HepG2 (cell line): Measurements from ENCODE around the gene TATDN3. TPM values are rescaled to one million over a fixed set of nuclear protein-coding genes. Genes with fewer than 3 reads are reported as not detected.
A peak's percentile ranks its signal among the peaks of the same experiment; 100 is the strongest.

Experiments used
- AKAP8 ChIP-seq: sonication (generic); formaldehyde crosslinking; IDR thresholded peaks from 2 replicates; pipeline ENCODE4 v1.5.1; 2020; ENCODE audit warnings: mild to moderate bottlenecking, missing genetic modification reagents
- AKNA ChIP-seq: sonication (generic); formaldehyde crosslinking; IDR thresholded peaks from 2 replicates; pipeline ENCODE4 v1.4.0; 2020; ENCODE audit warnings: missing genetic modification reagents, borderline replicate concordance
- GABPB1 ChIP-seq: IDR thresholded peaks from 2 replicates; pipeline ENCODE4 v1.6.1; 2016; ENCODE audit warnings: mild to moderate bottlenecking, missing genetic modification reagents, moderate library complexity, missing compliant biosample characterization
- IRX3 ChIP-seq: sonication (generic); formaldehyde crosslinking; IDR thresholded peaks from 2 replicates; pipeline ENCODE4 v1.8.1; 2023; ENCODE audit warnings: mild to moderate bottlenecking, low read depth, missing genetic modification reagents, borderline replicate concordance
- KLF16 ChIP-seq, 2 experiments: sonication (generic) in 1 of 2; formaldehyde crosslinking in 1 of 2; IDR thresholded peaks; 2 replicates each; pipeline versions ENCODE4 v1.6.1 to v1.8.0; 2016 to 2023; ENCODE audit warnings: missing genetic modification reagents in 2 of 2, missing compliant biosample characterization in 1 of 2
- POLR2AphosphoS5 ChIP-seq: IDR thresholded peaks from 2 replicates; pipeline ENCODE4 v1.6.1; 2012; ENCODE audit warnings: low read depth, low read length
- SKIL ChIP-seq: sonication (generic); formaldehyde crosslinking; IDR thresholded peaks from 2 replicates; pipeline ENCODE4 v1.8.0; 2022; ENCODE audit warnings: missing genetic modification reagents, mild to moderate bottlenecking, moderate library complexity, borderline replicate concordance
- SOX13 ChIP-seq, 3 experiments: fragments of 450-650 bp in 1 of 3; sonication (generic) in 1 of 3; formaldehyde crosslinking in 1 of 3; IDR thresholded peaks in 2 of 3; conservative IDR thresholded peaks in 1 of 3; 2 replicates each; pipeline versions ENCODE4 v1.5.0 to v1.6.1; 2016 to 2020; ENCODE audit warnings: antibody characterized with exemption in 1 of 3, mild to moderate bottlenecking in 1 of 3, missing compliant biosample characterization in 1 of 3, missing genetic modification reagents in 1 of 3, moderate library complexity in 1 of 3
- TCF7L2 ChIP-seq: IDR thresholded peaks from 2 replicates; pipeline ENCODE4 v1.6.1; 2011; ENCODE audit warnings: mild to moderate bottlenecking, low read depth, low read length, moderate library complexity
- THAP7 ChIP-seq: sonication (generic); formaldehyde crosslinking; IDR thresholded peaks from 2 replicates; pipeline ENCODE4 v1.8.1; 2023; ENCODE audit warnings: mild to moderate bottlenecking, missing genetic modification reagents
- WIZ ChIP-seq: sonication (generic); formaldehyde crosslinking; IDR thresholded peaks from 2 replicates; pipeline ENCODE4 v1.5.1; 2020; ENCODE audit warnings: mild to moderate bottlenecking, missing genetic modification reagents
- ZBTB42 ChIP-seq: sonication (generic); formaldehyde crosslinking; IDR thresholded peaks from 2 replicates; pipeline ENCODE4 v1.5.0; 2020; ENCODE audit warnings: mild to moderate bottlenecking, missing genetic modification reagents
- ZIK1 ChIP-seq: sonication (generic); formaldehyde crosslinking; IDR thresholded peaks from 2 replicates; pipeline ENCODE4 v1.5.0; 2020; ENCODE audit warnings: mild to moderate bottlenecking, low read depth, missing genetic modification reagents, borderline replicate concordance
- ZNF251 ChIP-seq: sonication (generic); formaldehyde crosslinking; IDR thresholded peaks from 2 replicates; pipeline ENCODE4 v1.9.0; 2021; ENCODE audit warnings: mild to moderate bottlenecking, missing genetic modification reagents
- ZNF350 ChIP-seq: sonication (generic); formaldehyde crosslinking; IDR thresholded peaks from 2 replicates; pipeline ENCODE4 v1.4.0; 2020; ENCODE audit warnings: mild to moderate bottlenecking, low read depth, missing genetic modification reagents, borderline replicate concordance
- ZNF644 ChIP-seq: IDR thresholded peaks from 2 replicates; pipeline ENCODE4 v1.6.1; 2016; ENCODE audit warnings: low read depth
- polyA plus RNA-seq, 8 experiments: library from polyadenylated mRNA; depleted of rRNA in 3 of 8; stranded (reverse) in 7 of 8; unstranded in 1 of 8; fragments of >200 nt; fragmentation: Illumina TruSeq in 4 of 8; extraction: Trizol in 4 of 8; gene quantifications; 2 replicates each; pipeline versions ENCODE4 v1.2.1 to v1.2.3, GENCODE V29; 2011 to 2016; ENCODE audit warnings: low read depth in 4 of 8, missing spikeins in 1 of 8, mixed read lengths in 1 of 8; ENCODE audit not compliant: insufficient read depth in 1 of 8
- total RNA-seq, 5 experiments: library from RNA; depleted of rRNA; stranded (reverse); fragments of >200 nt; fragmentation: Illumina TruSeq; extraction: Trizol; gene quantifications; 2 replicates each; pipeline ENCODE4 v1.2.3, GENCODE V29; 2016; ENCODE audit warnings: low read depth in 1 of 5
- TF ChIP-seq, protein P1 (sequence below): sonication (generic); formaldehyde crosslinking; IDR thresholded peaks from 2 replicates; pipeline ENCODE4 v1.9.0; 2021; ENCODE audit warnings: missing genetic modification reagents, borderline replicate concordance

Gene TATDN3
- total and polyA plus RNA-seq, 2 of the 13 experiments (the other 11 are each of a cell fraction or from before 2014, with no cell fraction given): 7.3 to 8.6 TPM

GRCh38 chr1:212816567-212817278 is 25.0 kb downstream of the TATDN3 start (continued):
- TF ChIP-seq ZNF251 (no peak), IRX3 (CRISPR knock-in tag) (no peak), SOX13 (IDR thresholded peaks at IDR 0.05) (peak; percentile 15; the same call in 1 of the 2 replicates), SOX13 (CRISPR knock-in tag; conservative IDR thresholded peaks at IDR 0.05 in 1 of 2, IDR thresholded peaks at IDR 0.05 in 1 of 2) (peak in 1 of 2 experiments; percentile 86; a peak in 2 of 4 replicates), ZBTB42 (CRISPR knock-in tag) (no peak), AKNA (CRISPR knock-in tag) (no peak), POLR2AphosphoS5 (no peak), TCF7L2 (no peak), SKIL (CRISPR knock-in tag) (0 out of 2 replicates have a peak, but pooled peaks have one; percentile 39), ZIK1 (CRISPR knock-in tag) (no peak), ZNF350 (CRISPR knock-in tag) (no peak), ZNF644 (peak; percentile 83), KLF16 (CRISPR knock-in tag; IDR thresholded peaks at IDR 0.05) (peak in 1 of 2 experiments; percentile 39; a peak in 1 of 4 replicates), THAP7 (no peak), GABPB1 (CRISPR knock-in tag) (no peak), WIZ (CRISPR knock-in tag) (no peak), AKAP8 (no peak)
- TF ChIP-seq, protein P1, sequence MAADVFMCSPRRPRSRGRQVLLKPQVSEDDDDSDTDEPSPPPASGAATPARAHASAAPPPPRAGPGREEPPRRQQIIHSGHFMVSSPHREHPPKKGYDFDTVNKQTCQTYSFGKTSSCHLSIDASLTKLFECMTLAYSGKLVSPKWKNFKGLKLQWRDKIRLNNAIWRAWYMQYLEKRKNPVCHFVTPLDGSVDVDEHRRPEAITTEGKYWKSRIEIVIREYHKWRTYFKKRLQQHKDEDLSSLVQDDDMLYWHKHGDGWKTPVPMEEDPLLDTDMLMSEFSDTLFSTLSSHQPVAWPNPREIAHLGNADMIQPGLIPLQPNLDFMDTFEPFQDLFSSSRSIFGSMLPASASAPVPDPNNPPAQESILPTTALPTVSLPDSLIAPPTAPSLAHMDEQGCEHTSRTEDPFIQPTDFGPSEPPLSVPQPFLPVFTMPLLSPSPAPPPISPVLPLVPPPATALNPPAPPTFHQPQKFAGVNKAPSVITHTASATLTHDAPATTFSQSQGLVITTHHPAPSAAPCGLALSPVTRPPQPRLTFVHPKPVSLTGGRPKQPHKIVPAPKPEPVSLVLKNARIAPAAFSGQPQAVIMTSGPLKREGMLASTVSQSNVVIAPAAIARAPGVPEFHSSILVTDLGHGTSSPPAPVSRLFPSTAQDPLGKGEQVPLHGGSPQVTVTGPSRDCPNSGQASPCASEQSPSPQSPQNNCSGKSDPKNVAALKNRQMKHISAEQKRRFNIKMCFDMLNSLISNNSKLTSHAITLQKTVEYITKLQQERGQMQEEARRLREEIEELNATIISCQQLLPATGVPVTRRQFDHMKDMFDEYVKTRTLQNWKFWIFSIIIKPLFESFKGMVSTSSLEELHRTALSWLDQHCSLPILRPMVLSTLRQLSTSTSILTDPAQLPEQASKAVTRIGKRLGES: no peak
